Measurements from ENCODE around the gene CDC42BPA.

The CDC42BPA gene

DNA sequence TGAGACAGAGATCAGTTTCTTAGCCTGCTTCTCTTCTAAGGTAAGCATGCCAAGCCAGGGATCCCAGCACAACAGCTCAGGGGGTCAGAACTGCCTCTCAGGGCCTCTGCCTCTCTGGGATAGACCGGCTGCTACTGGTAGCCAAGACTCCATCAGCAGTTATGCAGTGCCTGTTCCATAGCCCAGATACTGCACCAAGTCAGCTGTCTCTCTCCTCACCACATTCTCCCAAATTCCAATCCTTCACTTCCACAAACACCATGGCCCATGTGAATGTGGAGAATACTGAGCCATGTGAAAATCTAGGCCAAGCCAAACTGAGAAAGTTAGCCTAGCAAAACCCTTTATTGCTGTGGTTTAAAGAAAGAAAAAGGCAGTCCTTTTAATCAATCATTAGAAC lies 37.5 kb downstream of the CDC42BPA start:
- TF ChIP-seq FOXP2 (optimal IDR thresholded peaks at IDR 0.05; ENCODE audit: borderline replicate concordance, extremely low read depth, extremely low read length, insufficient read depth) = no peak
- no peak for TF ChIP-seq POLR2AphosphoS5 (IDR thresholded peaks at IDR 0.05; ENCODE audit: low read depth, low read length)
- TF ChIP-seq SIN3A (IDR thresholded peaks at IDR 0.05; ENCODE audit: borderline replicate concordance, insufficient read depth, low read length) = no peak
- TF ChIP-seq, protein P1, sequence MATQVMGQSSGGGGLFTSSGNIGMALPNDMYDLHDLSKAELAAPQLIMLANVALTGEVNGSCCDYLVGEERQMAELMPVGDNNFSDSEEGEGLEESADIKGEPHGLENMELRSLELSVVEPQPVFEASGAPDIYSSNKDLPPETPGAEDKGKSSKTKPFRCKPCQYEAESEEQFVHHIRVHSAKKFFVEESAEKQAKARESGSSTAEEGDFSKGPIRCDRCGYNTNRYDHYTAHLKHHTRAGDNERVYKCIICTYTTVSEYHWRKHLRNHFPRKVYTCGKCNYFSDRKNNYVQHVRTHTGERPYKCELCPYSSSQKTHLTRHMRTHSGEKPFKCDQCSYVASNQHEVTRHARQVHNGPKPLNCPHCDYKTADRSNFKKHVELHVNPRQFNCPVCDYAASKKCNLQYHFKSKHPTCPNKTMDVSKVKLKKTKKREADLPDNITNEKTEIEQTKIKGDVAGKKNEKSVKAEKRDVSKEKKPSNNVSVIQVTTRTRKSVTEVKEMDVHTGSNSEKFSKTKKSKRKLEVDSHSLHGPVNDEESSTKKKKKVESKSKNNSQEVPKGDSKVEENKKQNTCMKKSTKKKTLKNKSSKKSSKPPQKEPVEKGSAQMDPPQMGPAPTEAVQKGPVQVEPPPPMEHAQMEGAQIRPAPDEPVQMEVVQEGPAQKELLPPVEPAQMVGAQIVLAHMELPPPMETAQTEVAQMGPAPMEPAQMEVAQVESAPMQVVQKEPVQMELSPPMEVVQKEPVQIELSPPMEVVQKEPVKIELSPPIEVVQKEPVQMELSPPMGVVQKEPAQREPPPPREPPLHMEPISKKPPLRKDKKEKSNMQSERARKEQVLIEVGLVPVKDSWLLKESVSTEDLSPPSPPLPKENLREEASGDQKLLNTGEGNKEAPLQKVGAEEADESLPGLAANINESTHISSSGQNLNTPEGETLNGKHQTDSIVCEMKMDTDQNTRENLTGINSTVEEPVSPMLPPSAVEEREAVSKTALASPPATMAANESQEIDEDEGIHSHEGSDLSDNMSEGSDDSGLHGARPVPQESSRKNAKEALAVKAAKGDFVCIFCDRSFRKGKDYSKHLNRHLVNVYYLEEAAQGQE (IDR thresholded peaks at IDR 0.05; ENCODE audit: insufficient read depth in 1 of 2, low read depth in 2 of 2, low read length in 2 of 2) = no peak
- TF ChIP-seq TAF1 (IDR thresholded peaks at IDR 0.05; ENCODE audit: borderline replicate concordance, insufficient read depth, low read length) = no peak

DNA sequence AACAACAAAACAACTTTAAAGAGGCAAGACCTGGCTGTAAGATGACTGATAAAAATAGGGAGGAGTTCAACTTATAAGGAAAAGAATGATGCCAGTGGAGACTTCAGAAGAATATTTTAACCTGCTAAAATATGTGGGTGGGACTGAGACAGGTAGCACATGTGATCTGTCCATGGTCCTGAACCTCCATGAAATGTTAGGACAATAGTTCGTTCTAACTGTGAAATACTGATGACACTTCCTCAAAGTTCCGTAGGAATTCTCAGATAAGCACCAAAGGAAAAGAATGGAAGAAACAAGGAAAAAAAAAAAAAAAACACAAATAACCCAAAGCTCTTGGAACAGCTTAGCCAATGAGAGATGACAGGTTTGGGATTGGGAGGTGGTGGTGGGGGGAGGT lies 44.7 kb downstream of the CDC42BPA start:
- TF ChIP-seq, protein P1 (IDR thresholded peaks at IDR 0.05; ENCODE audit: insufficient read depth in 1 of 2, low read depth in 2 of 2, low read length in 2 of 2) = peak; percentile 82 to 94
- no peak for TF ChIP-seq FOXP2 (optimal IDR thresholded peaks at IDR 0.05; ENCODE audit: borderline replicate concordance, extremely low read depth, extremely low read length, insufficient read depth)

DNA sequence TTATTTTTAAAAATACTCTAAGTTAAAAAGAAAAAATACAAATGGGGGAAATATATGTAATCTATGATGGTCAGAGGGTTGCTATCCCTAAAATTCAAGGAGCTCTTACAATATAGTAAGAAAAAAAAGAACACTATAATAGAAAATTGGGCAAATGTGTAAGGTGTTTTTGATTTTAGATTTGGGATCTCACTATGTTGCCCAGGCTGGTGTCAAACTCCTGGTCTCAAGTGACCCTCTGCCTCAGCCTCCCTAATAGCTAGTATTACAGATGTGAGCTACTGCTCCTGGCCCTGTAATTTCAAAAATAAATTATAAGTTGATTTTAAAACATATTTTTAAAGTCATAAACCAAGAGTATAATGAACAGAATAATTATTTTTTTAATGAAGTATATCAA lies 45.9 kb downstream of the CDC42BPA start:
- TF ChIP-seq SIN3A (IDR thresholded peaks at IDR 0.05; ENCODE audit: borderline replicate concordance, insufficient read depth, low read length) (no peak), FOXP2 (optimal IDR thresholded peaks at IDR 0.05; ENCODE audit: borderline replicate concordance, extremely low read depth, extremely low read length, insufficient read depth) (no peak), TAF1 (IDR thresholded peaks at IDR 0.05; ENCODE audit: borderline replicate concordance, insufficient read depth, low read length) (no peak), POLR2AphosphoS5 (IDR thresholded peaks at IDR 0.05; ENCODE audit: low read depth, low read length) (no peak)
- TF ChIP-seq, protein P1 (IDR thresholded peaks at IDR 0.05; ENCODE audit: insufficient read depth in 1 of 2, low read depth in 2 of 2, low read length in 2 of 2) = no peak

DNA sequence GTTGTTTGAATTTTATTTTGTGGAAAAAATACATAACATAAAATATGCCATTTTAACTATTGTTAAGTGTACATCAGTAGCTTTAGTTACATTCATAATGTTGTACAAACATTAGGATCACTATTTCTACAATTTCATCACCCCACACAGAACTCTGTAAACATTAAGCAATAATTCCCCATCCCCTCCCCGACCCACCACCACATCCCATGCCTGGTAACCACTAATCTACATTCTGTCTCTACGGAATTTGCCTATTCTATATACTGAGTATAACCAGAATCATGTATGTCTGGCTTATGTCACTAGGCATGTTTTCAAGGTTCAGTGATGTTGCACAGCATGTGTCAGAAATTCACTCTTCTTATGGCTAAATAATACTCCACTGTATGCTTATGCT lies 47.7 kb downstream of the CDC42BPA start:
- TF ChIP-seq, protein P1 (IDR thresholded peaks at IDR 0.05; ENCODE audit: insufficient read depth in 1 of 2, low read depth in 2 of 2, low read length in 2 of 2) = no peak
- no peak for TF ChIP-seq POLR2AphosphoS5 (IDR thresholded peaks at IDR 0.05; ENCODE audit: low read depth, low read length)
- no peak for TF ChIP-seq TAF1 (IDR thresholded peaks at IDR 0.05; ENCODE audit: borderline replicate concordance, insufficient read depth, low read length)
- TF ChIP-seq SIN3A (IDR thresholded peaks at IDR 0.05; ENCODE audit: borderline replicate concordance, insufficient read depth, low read length) = no peak
- no peak for TF ChIP-seq FOXP2 (optimal IDR thresholded peaks at IDR 0.05; ENCODE audit: borderline replicate concordance, extremely low read depth, extremely low read length, insufficient read depth)

DNA sequence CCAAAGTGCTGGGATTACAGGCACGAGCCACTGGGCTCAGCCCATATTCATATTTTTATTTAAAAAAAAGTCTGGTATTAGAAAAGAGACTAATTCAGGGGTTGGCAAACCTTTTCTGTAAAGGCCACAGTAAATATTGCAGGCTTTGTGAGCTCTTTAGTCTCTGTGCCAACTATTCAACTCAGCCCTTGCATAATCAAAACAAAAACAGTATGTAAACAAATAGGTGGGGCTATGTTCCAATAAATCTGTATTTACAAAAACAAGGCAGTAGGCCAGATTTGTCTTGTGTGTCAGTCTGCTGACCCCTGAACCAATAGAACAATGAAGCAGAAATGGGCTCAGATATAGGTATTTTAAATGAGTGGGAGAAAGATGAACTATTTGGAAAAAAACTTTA lies 49.3 kb downstream of the CDC42BPA start:
- TF ChIP-seq SIN3A (IDR thresholded peaks at IDR 0.05; ENCODE audit: borderline replicate concordance, insufficient read depth, low read length) = no peak
- no peak for TF ChIP-seq FOXP2 (optimal IDR thresholded peaks at IDR 0.05; ENCODE audit: borderline replicate concordance, extremely low read depth, extremely low read length, insufficient read depth)
- no peak for TF ChIP-seq POLR2AphosphoS5 (IDR thresholded peaks at IDR 0.05; ENCODE audit: low read depth, low read length)
- TF ChIP-seq, protein P1 (IDR thresholded peaks at IDR 0.05; ENCODE audit: insufficient read depth in 1 of 2, low read depth in 2 of 2, low read length in 2 of 2) = no peak
- TF ChIP-seq TAF1 (IDR thresholded peaks at IDR 0.05; ENCODE audit: borderline replicate concordance, insufficient read depth, low read length) = no peak
